IMR-90 (cell line): Measurements from ENCODE around the gene CCDC122. TPM values are rescaled to one million over a fixed set of nuclear protein-coding genes. Genes with fewer than 3 reads are reported as not detected.

Experiments
- ATAC-seq: fragments of 200-7000 bp; cut with Tn5 transposase; 2 replicates; pipeline ENCODE4 v1.9.1; 2020; ENCODE audit warnings: low read depth, mild to moderate bottlenecking, moderate library complexity
- BruUV-seq: library from RNA; stranded (reverse); fragments of 400-500 nt; replicated peaks from 2 replicates; lab custom pipeline; 2021; lab: Mats Ljungman, UMichigan
- CTCF ChIA-PET: fragments of 300-600 bp; formaldehyde crosslinking; extraction: SDS; loops from one replicate; lab custom pipeline; 2021; ENCODE audit warnings: antibody characterized with exemption; lab: Yijun Ruan, JAX
- POLR2A ChIA-PET: fragments of 300-600 bp; sonication (Branson Sonifier 250); formaldehyde crosslinking; loops from one replicate; lab custom pipeline; 2022; ENCODE audit warnings: antibody characterized with exemption; ENCODE audit not compliant: unreplicated experiment; lab: Charles Lee
- DNase-seq: peaks from one replicate; pipeline ENCODE4 v3.0.0; 2013
- H2AFZ ChIP-seq: replicated peaks from 2 replicates; pipeline ENCODE3; 2013; ENCODE audit warnings: low read length, mild to moderate bottlenecking; ENCODE audit not compliant: poor library complexity
- H2AK5ac ChIP-seq: 2 replicates; pipeline ENCODE4 v1.6.1; 2013; ENCODE audit warnings: low read depth, low read length, inconsistent platforms
- H2AK9ac ChIP-seq: replicated peaks from 2 replicates; pipeline ENCODE3; 2013; ENCODE audit warnings: mild to moderate bottlenecking, low read depth, low read length, moderate library complexity; ENCODE audit not compliant: poor library complexity
- H2BK120ac ChIP-seq: 2 replicates; pipeline ENCODE4 v1.6.1; 2013; ENCODE audit warnings: low read depth, low read length, inconsistent platforms
- H2BK15ac ChIP-seq: 3 replicates; pipeline ENCODE4 v1.6.1; 2013; ENCODE audit warnings: low read depth, low read length, inconsistent platforms
- H2BK20ac ChIP-seq: 2 replicates; pipeline ENCODE4 v1.6.1; 2013; ENCODE audit warnings: low read depth, mild to moderate bottlenecking, inconsistent platforms, low read length, moderate library complexity
- H2BK5ac ChIP-seq: 2 replicates; pipeline ENCODE4 v1.6.1; 2013; ENCODE audit warnings: mild to moderate bottlenecking, low read depth, low read length, inconsistent platforms; ENCODE audit not compliant: poor library complexity, severe bottlenecking
- H3K14ac ChIP-seq: replicated peaks from 2 replicates; pipeline ENCODE4 v1.6.1; 2013; ENCODE audit warnings: low read depth, low read length, inconsistent platforms
- H3K18ac ChIP-seq: 2 replicates; pipeline ENCODE4 v1.6.1; 2013; ENCODE audit warnings: low read depth, low read length, control low read depth
- H3K23ac ChIP-seq: 2 replicates; pipeline ENCODE4 v1.6.1; 2013; ENCODE audit warnings: low read depth, low read length, inconsistent platforms
- H3K27ac ChIP-seq: 2 replicates; pipeline ENCODE4 v1.5.1; 2013; ENCODE audit warnings: mild to moderate bottlenecking, control low read depth, low read length; ENCODE audit not compliant: insufficient read depth
- H3K27me3 ChIP-seq: 2 replicates; pipeline ENCODE4 v1.6.1; 2013; ENCODE audit warnings: low read length; ENCODE audit not compliant: control insufficient read depth, insufficient read depth
- H3K36me3 ChIP-seq: 2 replicates; pipeline ENCODE4 v1.6.1; 2013; ENCODE audit warnings: low read length, mixed read lengths; ENCODE audit not compliant: control insufficient read depth, insufficient read depth
- H3K4ac ChIP-seq: 2 replicates; pipeline ENCODE4 v1.6.1; 2013; ENCODE audit warnings: low read depth, low read length, inconsistent platforms
- H3K4me1 ChIP-seq: 2 replicates; pipeline ENCODE4 v1.6.1; 2013; ENCODE audit warnings: low read length, mixed read lengths; ENCODE audit not compliant: control insufficient read depth, insufficient read depth
- H3K4me2 ChIP-seq: 2 replicates; pipeline ENCODE4 v1.6.1; 2013; ENCODE audit warnings: low read depth, mild to moderate bottlenecking, control low read depth, low read length, moderate library complexity
- H3K4me3 ChIP-seq: 2 replicates; pipeline ENCODE4 v1.5.1; 2013; ENCODE audit warnings: low read depth, mild to moderate bottlenecking, control low read depth, low read length, moderate library complexity; ENCODE audit not compliant: insufficient read depth
- H3K56ac ChIP-seq: 2 replicates; pipeline ENCODE4 v1.6.1; 2013; ENCODE audit warnings: low read length, inconsistent platforms; ENCODE audit not compliant: insufficient read depth; ENCODE audit errors: extremely low read depth
- H3K79me1 ChIP-seq, 2 experiments: 2 replicates each; pipeline ENCODE4 v1.6.1; 2013; ENCODE audit warnings: low read length in 2 of 2, inconsistent platforms in 1 of 2, low read depth in 1 of 2
- H3K9ac ChIP-seq: 2 replicates; pipeline ENCODE4 v1.6.1; 2013; ENCODE audit warnings: low read depth, low read length, control low read depth
- H3K9me1 ChIP-seq: 2 replicates; pipeline ENCODE4 v1.6.1; 2013; ENCODE audit warnings: low read length, inconsistent platforms; ENCODE audit not compliant: insufficient read depth
- H3K9me3 ChIP-seq: 2 replicates; pipeline ENCODE4 v1.6.1; 2013; ENCODE audit warnings: low read length; ENCODE audit not compliant: control insufficient read depth, insufficient read depth
- H4K20me1 ChIP-seq: 2 replicates; pipeline ENCODE4 v1.6.1; 2013; ENCODE audit warnings: low read length, inconsistent platforms; ENCODE audit not compliant: insufficient read depth
- H4K5ac ChIP-seq: 2 replicates; pipeline ENCODE4 v1.6.1; 2013; ENCODE audit warnings: mild to moderate bottlenecking, low read depth, low read length, control low read depth
- H4K8ac ChIP-seq, 2 experiments: 2 replicates each; pipeline ENCODE4 v1.6.1; 2013; ENCODE audit warnings: low read depth in 2 of 2, low read length in 2 of 2, control low read depth in 1 of 2, inconsistent platforms in 1 of 2
- H4K91ac ChIP-seq: 2 replicates; pipeline ENCODE4 v1.6.1; 2013; ENCODE audit warnings: low read depth, low read length, inconsistent platforms; ENCODE audit not compliant: insufficient read depth
- BHLHE40 ChIP-seq: fragments of 150-350 bp; IDR thresholded peaks from 2 replicates; pipeline ENCODE4 v1.6.1; 2016; ENCODE audit warnings: mild to moderate bottlenecking, low read depth, low read length
- CEBPB ChIP-seq: IDR thresholded peaks from 2 replicates; pipeline ENCODE4 v1.6.1; 2012; ENCODE audit warnings: low read depth, low read length, improper control_type of control experiment
- CHD1 ChIP-seq: IDR thresholded peaks from 2 replicates; pipeline ENCODE4 v1.6.1; 2012; ENCODE audit warnings: low read depth, low read length, improper control_type of control experiment
- ELK1 ChIP-seq: fragments of 150-350 bp; IDR thresholded peaks from 2 replicates; pipeline ENCODE4 v1.6.1; 2016; ENCODE audit warnings: low read depth, mild to moderate bottlenecking, low read length, moderate library complexity, borderline replicate concordance
- FOS ChIP-seq: fragments of 150-350 bp; IDR thresholded peaks from 2 replicates; pipeline ENCODE4 v1.6.1; 2016; ENCODE audit warnings: low read depth, low read length
- MAFK ChIP-seq: IDR thresholded peaks from 2 replicates; pipeline ENCODE4 v1.6.1; 2012; ENCODE audit warnings: low read depth, low read length, improper control_type of control experiment
- MAZ ChIP-seq: IDR thresholded peaks from 2 replicates; pipeline ENCODE4 v1.6.1; 2012; ENCODE audit warnings: low read depth, mild to moderate bottlenecking, low read length, improper control_type of control experiment, moderate library complexity, borderline replicate concordance
- MXI1 ChIP-seq: IDR thresholded peaks from 2 replicates; pipeline ENCODE4 v1.6.1; 2012; ENCODE audit warnings: low read depth, mild to moderate bottlenecking, low read length, moderate library complexity, borderline replicate concordance
- NFE2L2 ChIP-seq: fragments of 150-350 bp; IDR thresholded peaks from 2 replicates; pipeline ENCODE4 v1.6.1; 2016; ENCODE audit warnings: low read depth, mild to moderate bottlenecking, low read length
- POLR2A ChIP-seq: IDR thresholded peaks from 2 replicates; pipeline ENCODE4 v1.6.1; 2012; ENCODE audit warnings: mild to moderate bottlenecking, low read depth, low read length
- RAD21 ChIP-seq: IDR thresholded peaks from 2 replicates; pipeline ENCODE4 v1.6.1; 2012; ENCODE audit warnings: low read length, improper control_type of control experiment
- RCOR1 ChIP-seq: IDR thresholded peaks from 2 replicates; pipeline ENCODE4 v1.6.1; 2012; ENCODE audit warnings: mild to moderate bottlenecking, low read length, improper control_type of control experiment; ENCODE audit not compliant: insufficient replicate concordance
- RFX5 ChIP-seq: IDR thresholded peaks from 2 replicates; pipeline ENCODE4 v1.8.0; 2012; ENCODE audit warnings: low read depth, mild to moderate bottlenecking, low read length, moderate library complexity
- SMC3 ChIP-seq: fragments of 150-350 bp; IDR thresholded peaks from 2 replicates; pipeline ENCODE4 v1.6.1; 2016; ENCODE audit warnings: low read depth, mild to moderate bottlenecking, antibody characterized with exemption, low read length, moderate library complexity
- USF2 ChIP-seq: fragments of 150-350 bp; IDR thresholded peaks from 2 replicates; pipeline ENCODE4 v1.6.1; 2017; ENCODE audit warnings: mild to moderate bottlenecking, antibody characterized with exemption, low read length, low read depth
- WGBS, 2 experiments: methylation state at CpG; one replicate each; pipeline versions ENCODE4 v1.1.5 to v1.1.7; 2013; ENCODE audit warnings: missing lambda C conversion rate in 2 of 2; ENCODE audit not compliant: insufficient read length in 1 of 2; ENCODE audit errors: extremely low coverage in 2 of 2; 5-methylcytosine and 5-hydroxymethylcytosine counted together
- dilution Hi-C: fragments of 300-500 bp; cut with HindIII; formaldehyde crosslinking; loops from one replicate; pipeline ENCODE4 v1.14.3; 2018; ENCODE audit warnings: low sequenced_read_pairs; ENCODE audit not compliant: unreplicated experiment
- in situ Hi-C: fragments of 300-500 bp; cut with MboI; formaldehyde crosslinking; loops from 3 replicates; pipeline ENCODE4 v1.14.3; 2019; ENCODE audit warnings: low sequenced_read_pairs, inconsistent platforms, mixed read lengths
- intact Hi-C: fragments of 100-400 bp; cut with micrococcal nuclease; formaldehyde crosslinking; loops from 2 replicates; pipeline ENCODE4 v1.10.0; 2022
- polyA plus RNA-seq, 3 experiments: library from polyadenylated mRNA; depleted of rRNA; stranded (reverse); fragments of >200 nt; gene quantifications; 2 replicates each; pipeline ENCODE4 v1.2.3, GENCODE V29; 2012; ENCODE audit warnings: low replicate concordance in 1 of 3
- total RNA-seq: library from RNA; depleted of rRNA; stranded (reverse); fragments of >200 nt; gene quantifications from 2 replicates; pipeline ENCODE4 v1.2.3, GENCODE V29; 2012
- TF ChIP-seq, protein P1 (sequence below): conservative IDR thresholded peaks from 2 replicates; pipeline ENCODE4 v1.5.1; 2012; ENCODE audit warnings: mild to moderate bottlenecking, low read depth, low read length, improper control_type of control experiment

CCDC122 gene
- total and polyA plus RNA-seq, 2 of the 4 experiments (the other 2 are of a cell fraction): 0.70 to 0.72 TPM

DNA sequence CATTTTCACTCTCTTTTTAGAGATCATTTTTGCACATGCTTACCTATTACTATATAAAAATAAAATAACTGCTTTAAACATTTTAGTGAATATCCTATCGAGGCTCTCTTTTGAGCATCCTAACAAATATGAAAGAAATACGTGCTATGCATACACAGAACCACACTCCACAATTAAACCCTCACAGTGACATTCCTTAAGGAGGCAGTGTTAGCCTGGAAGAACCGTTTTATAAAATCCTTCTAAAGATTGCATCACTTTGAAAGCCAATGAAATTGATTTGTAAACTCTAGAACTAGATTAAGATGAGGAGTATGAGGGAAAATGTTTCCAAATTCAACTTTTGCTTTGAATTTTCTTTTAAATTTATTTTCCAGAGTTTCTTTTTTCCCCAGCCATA lies 81.7 kb downstream of the CCDC122 start:
- no peak overlapping the region for H3K4me2 ChIP-seq
- no peaks in the 10 kb centered on the region for H3K79me1 ChIP-seq
- peak; percentile 11 for DNase-seq
- no peaks in the 10 kb centered on the region for H3K36me3 ChIP-seq
- no peak overlapping the region for H3K4me3 ChIP-seq
- peaks cover 2% of the 10 kb centered on the region; the same call in 1 of the 2 replicates for H3K27me3 ChIP-seq
- no peak overlapping the region for H3K23ac ChIP-seq
- H3K27ac ChIP-seq: no peak overlapping the region
- H2AK5ac ChIP-seq: no peak overlapping the region
- intact Hi-C loops (no loop called here), dilution Hi-C loops (no loop called here), in situ Hi-C loops (loop anchor here (10.0 to 25.0 kb wide), 3 partner anchors 493 to 1211 kb away; no protein-coding TSS in a partner anchor)
- ChIA-PET CTCF (no interaction called here), POLR2A (no interaction called here)
- TF ChIP-seq BHLHE40: no peak
- TF ChIP-seq CEBPB: peak; percentile 83
- TF ChIP-seq RCOR1: no peak
- peak; percentile 31 for TF ChIP-seq RAD21
- TF ChIP-seq MAZ: no peak
- no peak for TF ChIP-seq POLR2A
- no peak for TF ChIP-seq MXI1
- no peak for TF ChIP-seq ELK1
- TF ChIP-seq MAFK: no peak
- TF ChIP-seq SMC3: 0 out of 2 replicates have a peak, but pooled peaks have one; percentile 7
- TF ChIP-seq CHD1: no peak
- TF ChIP-seq RFX5: no peak
- TF ChIP-seq NFE2L2: no peak
- TF ChIP-seq, protein P1, sequence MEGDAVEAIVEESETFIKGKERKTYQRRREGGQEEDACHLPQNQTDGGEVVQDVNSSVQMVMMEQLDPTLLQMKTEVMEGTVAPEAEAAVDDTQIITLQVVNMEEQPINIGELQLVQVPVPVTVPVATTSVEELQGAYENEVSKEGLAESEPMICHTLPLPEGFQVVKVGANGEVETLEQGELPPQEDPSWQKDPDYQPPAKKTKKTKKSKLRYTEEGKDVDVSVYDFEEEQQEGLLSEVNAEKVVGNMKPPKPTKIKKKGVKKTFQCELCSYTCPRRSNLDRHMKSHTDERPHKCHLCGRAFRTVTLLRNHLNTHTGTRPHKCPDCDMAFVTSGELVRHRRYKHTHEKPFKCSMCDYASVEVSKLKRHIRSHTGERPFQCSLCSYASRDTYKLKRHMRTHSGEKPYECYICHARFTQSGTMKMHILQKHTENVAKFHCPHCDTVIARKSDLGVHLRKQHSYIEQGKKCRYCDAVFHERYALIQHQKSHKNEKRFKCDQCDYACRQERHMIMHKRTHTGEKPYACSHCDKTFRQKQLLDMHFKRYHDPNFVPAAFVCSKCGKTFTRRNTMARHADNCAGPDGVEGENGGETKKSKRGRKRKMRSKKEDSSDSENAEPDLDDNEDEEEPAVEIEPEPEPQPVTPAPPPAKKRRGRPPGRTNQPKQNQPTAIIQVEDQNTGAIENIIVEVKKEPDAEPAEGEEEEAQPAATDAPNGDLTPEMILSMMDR: peak; percentile 35; the same call in 1 of the 2 replicates
- no peak for TF ChIP-seq USF2
- TF ChIP-seq FOS: no peak
- no peak overlapping the region for H4K5ac ChIP-seq
- H2AK9ac ChIP-seq: no peak overlapping the region
- no peak overlapping the region for H4K91ac ChIP-seq
- H2BK20ac ChIP-seq: no peak overlapping the region
- H3K4ac ChIP-seq: no peak overlapping the region
- ATAC-seq: no peak
- no peaks in the 10 kb centered on the region for H4K20me1 ChIP-seq
- no peak overlapping the region for H3K18ac ChIP-seq
- no TSS peak for BruUV-seq
- H4K8ac ChIP-seq: no peak overlapping the region
- no peak overlapping the region for H3K9ac ChIP-seq
- no peak overlapping the region for H2BK15ac ChIP-seq
- H3K9me3 ChIP-seq: no peaks in the 10 kb centered on the region
- no peak overlapping the region for H2AFZ ChIP-seq
- H2BK5ac ChIP-seq: no peak overlapping the region
- H3K14ac ChIP-seq: no peak overlapping the region
- H3K56ac ChIP-seq: no peak overlapping the region
- no peaks in the 10 kb centered on the region for H3K9me1 ChIP-seq
- no CpG with 5 or more reads among the region's 3 CpGs for WGBS, 2 experiments
- H3K4me1 ChIP-seq: no peaks in the 10 kb centered on the region
- no peak overlapping the region for H2BK120ac ChIP-seq
